Stimulated activated naive B cell treated with anti-CD40 and anti-IgM and Interleukin-4, amounts not matched to agents 10 μg/mL and 1 μg/mL and 100 μg/mL, for 72 hours (primary cell): ENCODE data around the gene GGNBP2.

Experiments used
- ATAC-seq, 2 donors: fragments of 150-1000 bp; cut with Tn5 transposase; replicated peaks; 2 replicates each; pipeline ENCODE4 v1.10.0; 2021; ENCODE audit warnings: moderate library complexity in 1 of 2
- DNase-seq: peaks from one replicate; pipeline ENCODE4 v3.0.0; 2021
- H3K27ac Mint-ChIP-seq: one replicate; pipeline ENCODE4 v1.8.0; 2022; ENCODE audit warnings: mild to moderate bottlenecking, mixed read lengths
- H3K27me3 Mint-ChIP-seq, 2 donors: one replicate each; pipeline ENCODE4 v1.8.0; 2022; ENCODE audit warnings: mixed read lengths in 2 of 2
- H3K36me3 Mint-ChIP-seq, 2 donors: one replicate each; pipeline ENCODE4 v1.8.0; 2022; ENCODE audit warnings: mixed read lengths in 2 of 2, mild to moderate bottlenecking in 1 of 2
- H3K4me1 Mint-ChIP-seq, 2 donors: one replicate each; pipeline ENCODE4 v1.8.0; 2022; ENCODE audit warnings: mixed read lengths in 2 of 2, mild to moderate bottlenecking in 1 of 2
- H3K4me3 Mint-ChIP-seq, 2 donors: one replicate each; pipeline ENCODE4 v1.8.0; 2022; ENCODE audit warnings: mild to moderate bottlenecking in 2 of 2, mixed read lengths in 2 of 2, moderate library complexity in 1 of 2
- H3K9me3 Mint-ChIP-seq, 2 donors: one replicate each; pipeline ENCODE4 v1.8.0; 2022; ENCODE audit warnings: mixed read lengths in 2 of 2, mild to moderate bottlenecking in 1 of 2

Gene GGNBP2

GRCh38 chr17:36553459-36553858 lies 8.7 kb downstream of the GGNBP2 start:
- Mint-ChIP-seq H3K4me1 (peaks cover 24 to 42% of the 10 kb centered on the region in 2 donors), H3K9me3 (no peaks in the 10 kb centered on the region), H3K4me3 (no peak overlapping the region), H3K27me3 (no peaks in the 10 kb centered on the region), H3K36me3 (peaks cover 27 to 35% of the 10 kb centered on the region in 2 donors), H3K27ac (no peak overlapping the region)
- ATAC-seq (no peak), DNase-seq (no peak)

- H3K4me1 Mint-ChIP-seq = peaks cover 6 to 11% of the 10 kb centered on the region in 2 donors
- no peaks in the 10 kb centered on the region for H3K9me3 Mint-ChIP-seq
- DNase-seq = no peak
- peaks cover 31 to 50% of the 10 kb centered on the region in 2 donors for H3K36me3 Mint-ChIP-seq
- no peak overlapping the region for H3K4me3 Mint-ChIP-seq
- no peaks in the 10 kb centered on the region for H3K27me3 Mint-ChIP-seq
- H3K27ac Mint-ChIP-seq = peak overlapping the region; percentile 42
- no peak for ATAC-seq
Measured at GRCh38 chr17:36566081-36566480, 21.4 kb downstream of the GGNBP2 start.

- Mint-ChIP-seq H3K27me3 (no peaks in the 10 kb centered on the region), H3K4me3 (no peak overlapping the region), H3K27ac (no peak overlapping the region), H3K36me3 (peaks cover 21 to 48% of the 10 kb centered on the region in 2 donors), H3K9me3 (no peaks in the 10 kb centered on the region), H3K4me1 (peaks cover 4% of the 10 kb centered on the region in 2 donors)
- no peak for DNase-seq
- ATAC-seq = no peak
Measured at GRCh38 chr17:36575028-36575427, 30.3 kb downstream of the GGNBP2 start.

GRCh38 chr17:36576793-36577192 lies 32.1 kb downstream of the GGNBP2 start:
- H3K4me3 Mint-ChIP-seq = no peak overlapping the region

GRCh38 chr17:36578671-36579070 lies 34.0 kb downstream of the GGNBP2 start:
- Mint-ChIP-seq H3K9me3 (no peaks in the 10 kb centered on the region), H3K36me3 (peaks cover 29 to 36% of the 10 kb centered on the region in 2 donors), H3K4me3 (no peak overlapping the region), H3K27me3 (no peaks in the 10 kb centered on the region), H3K4me1 (peaks cover 0 to 4% of the 10 kb centered on the region in 2 donors), H3K27ac (no peak overlapping the region)
- no peak for ATAC-seq
- no peak for DNase-seq

More at GRCh38 chr17:36576793-36577192, 32.1 kb downstream of the GGNBP2 start:
- no peaks in the 10 kb centered on the region for H3K9me3 Mint-ChIP-seq
- no peaks in the 10 kb centered on the region for H3K27me3 Mint-ChIP-seq
- DNase-seq = no peak
- no peak overlapping the region for H3K27ac Mint-ChIP-seq
- peaks cover 32 to 48% of the 10 kb centered on the region in 2 donors for H3K36me3 Mint-ChIP-seq
- no peak for ATAC-seq
- peaks cover 4% of the 10 kb centered on the region in 2 donors for H3K4me1 Mint-ChIP-seq

- Mint-ChIP-seq H3K27ac (peak overlapping the region; percentile 14), H3K4me1 (peaks cover 0 to 3% of the 10 kb centered on the region in 2 donors), H3K4me3 (no peak overlapping the region)
Measured at GRCh38 chr17:36583787-36584186, 39.1 kb downstream of the GGNBP2 start.

GRCh38 chr17:36586138-36586537 lies 41.4 kb downstream of the GGNBP2 start:
- H3K4me1 Mint-ChIP-seq = peaks cover 2 to 4% of the 10 kb centered on the region in 2 donors
- H3K27ac Mint-ChIP-seq = peak overlapping the region; percentile 51
- peaks cover 18 to 21% of the 10 kb centered on the region in 2 donors for H3K36me3 Mint-ChIP-seq
- H3K27me3 Mint-ChIP-seq = no peaks in the 10 kb centered on the region
- DNase-seq (no peak), ATAC-seq (no peak)
- H3K4me3 Mint-ChIP-seq = no peak overlapping the region
- H3K9me3 Mint-ChIP-seq = no peaks in the 10 kb centered on the region

More at GRCh38 chr17:36583787-36584186, 39.1 kb downstream of the GGNBP2 start:
- ATAC-seq = no peak
- no peaks in the 10 kb centered on the region for H3K27me3 Mint-ChIP-seq
- H3K36me3 Mint-ChIP-seq = peaks cover 28 to 34% of the 10 kb centered on the region in 2 donors
- no peak for DNase-seq
- no peaks in the 10 kb centered on the region for H3K9me3 Mint-ChIP-seq

GRCh38 chr17:36590082-36590481 lies 45.4 kb downstream of the GGNBP2 start:
- Mint-ChIP-seq H3K36me3 (peaks cover 18 to 26% of the 10 kb centered on the region in 2 donors), H3K27me3 (peaks cover 0 to 9% of the 10 kb centered on the region in 2 donors), H3K9me3 (no peaks in the 10 kb centered on the region), H3K27ac (no peak overlapping the region), H3K4me1 (peaks cover 21 to 28% of the 10 kb centered on the region in 2 donors), H3K4me3 (no peak overlapping the region)
- ATAC-seq (no peak), DNase-seq (no peak)

GRCh38 chr17:36591434-36592315 lies 47.0 kb downstream of the GGNBP2 start, which contains the start of gene DHRS11:
DHRS11 (plus strand) TSS chr17:36591879; CDS start chr17:36592010, 131 bp downstream.
- peaks cover 18 to 28% of the 10 kb centered on the region in 2 donors for H3K4me1 Mint-ChIP-seq
- H3K4me3 Mint-ChIP-seq = peak within 1 kb of the TSS; percentile 83 to 85
- peak; percentile 68 for DNase-seq
- H3K27me3 Mint-ChIP-seq = peaks cover 5 to 10% of the 10 kb centered on the region in 2 donors
- ATAC-seq = peak; percentile 94 to 95
- peaks cover 21 to 26% of the 10 kb centered on the region in 2 donors for H3K36me3 Mint-ChIP-seq
- no peaks in the 10 kb centered on the region for H3K9me3 Mint-ChIP-seq
- peak within 1 kb of the TSS; percentile 86 for H3K27ac Mint-ChIP-seq

GRCh38 chr17:36592316-36592715 lies 47.6 kb downstream of the GGNBP2 start:
- ATAC-seq (peak; percentile 28 to 33), DNase-seq (no peak)
- Mint-ChIP-seq H3K4me1 (peaks cover 18 to 28% of the 10 kb centered on the region in 2 donors), H3K27ac (peak overlapping the region; percentile 82), H3K9me3 (no peaks in the 10 kb centered on the region), H3K36me3 (peaks cover 21 to 32% of the 10 kb centered on the region in 2 donors), H3K4me3 (peak overlapping the region; percentile 83 to 85), H3K27me3 (peaks cover 5 to 10% of the 10 kb centered on the region in 2 donors)

GRCh38 chr17:36592716-36593321 lies 48.1 kb downstream of the GGNBP2 start:
- DNase-seq (no peak), ATAC-seq (no peak)
- Mint-ChIP-seq H3K9me3 (no peaks in the 10 kb centered on the region), H3K27ac (peak overlapping the region; percentile 82), H3K27me3 (peaks cover 5 to 10% of the 10 kb centered on the region in 2 donors), H3K4me1 (peaks cover 18 to 28% of the 10 kb centered on the region in 2 donors), H3K36me3 (peaks cover 20 to 34% of the 10 kb centered on the region in 2 donors), H3K4me3 (peak overlapping the region; percentile 83 to 85)

GRCh38 chr17:36593656-36594316 lies 49.1 kb downstream of the GGNBP2 start:
- Mint-ChIP-seq H3K27me3 (peaks cover 5 to 10% of the 10 kb centered on the region in 2 donors), H3K9me3 (no peaks in the 10 kb centered on the region), H3K27ac (no peak overlapping the region), H3K4me1 (peaks cover 18 to 28% of the 10 kb centered on the region in 2 donors), H3K36me3 (peaks cover 20 to 30% of the 10 kb centered on the region in 2 donors), H3K4me3 (peak overlapping the region in 1 of 2 donors; percentile 14)
- ATAC-seq (no peak), DNase-seq (no peak)

GRCh38 chr17:36594626-36595401 lies 50.1 kb downstream of the GGNBP2 start:
- H3K9me3 Mint-ChIP-seq = no peaks in the 10 kb centered on the region
- H3K27me3 Mint-ChIP-seq = peaks cover 5 to 10% of the 10 kb centered on the region in 2 donors
- DNase-seq = no peak
- ATAC-seq = no peak
- no peak overlapping the region for H3K27ac Mint-ChIP-seq
- H3K4me3 Mint-ChIP-seq = no peak overlapping the region
- H3K4me1 Mint-ChIP-seq = peaks cover 18 to 28% of the 10 kb centered on the region in 2 donors
- H3K36me3 Mint-ChIP-seq = peaks cover 18 to 25% of the 10 kb centered on the region in 2 donors
